Measurements from ENCODE around the gene KRTAP12-1. TPM values are rescaled to one million over a fixed set of nuclear protein-coding genes. Genes with fewer than 3 reads are reported as not detected.

Gene KRTAP12-1
- total RNA-seq, 1 donor from 2014 or later: not detected

DNA sequence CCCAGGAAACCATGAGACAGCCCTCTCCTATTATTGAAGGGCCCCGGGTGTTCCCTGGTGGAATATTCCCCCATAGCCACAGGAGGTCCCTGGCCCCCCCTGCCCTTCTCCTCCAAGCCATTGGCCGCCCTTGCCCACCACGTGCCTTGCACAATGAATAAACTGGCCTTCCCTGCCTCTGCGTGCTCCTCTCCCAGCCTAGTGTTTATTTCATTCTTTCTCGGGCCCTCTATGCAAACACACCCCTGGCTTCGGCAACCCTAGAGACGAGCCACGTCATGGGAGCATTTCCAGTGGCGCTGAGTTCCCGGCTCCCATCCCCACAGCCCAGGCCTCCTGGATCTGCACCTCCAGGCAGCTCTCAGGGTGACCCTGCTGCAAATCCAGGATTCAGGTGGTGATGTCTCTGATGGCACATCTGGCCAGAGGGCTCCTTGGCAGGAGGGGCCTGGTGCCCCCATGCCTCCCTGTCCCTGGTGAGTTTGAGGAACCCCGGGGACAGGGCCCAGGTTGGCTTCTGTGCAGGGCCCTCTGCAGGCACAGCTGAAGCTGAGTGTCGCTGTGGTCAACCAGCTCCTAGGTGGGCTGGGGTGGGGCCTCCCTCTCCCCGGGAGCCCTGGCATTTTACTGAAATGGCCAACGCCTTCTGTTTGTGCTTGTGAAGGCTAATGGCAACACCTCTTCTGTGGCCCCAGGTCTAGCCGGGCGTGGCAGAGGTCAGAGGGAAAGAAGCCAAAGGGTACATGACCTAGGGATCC, 21.2 kb upstream of the KRTAP12-1 start:
- peaks cover 98% of the 10 kb centered on the region for H3K27me3 ChIP-seq (ENCODE audit: low read depth)
- no peaks in the 10 kb centered on the region for H3K9me3 ChIP-seq (replicated peaks)
- H3K36me3 ChIP-seq: no peaks in the 10 kb centered on the region
- H3K4me1 ChIP-seq: peaks cover 14% of the 10 kb centered on the region
- H3K27ac ChIP-seq (replicated peaks): no peak overlapping the region
- H3K4me3 ChIP-seq: no peak overlapping the region
- DNase-seq: no peak
- TF ChIP-seq, protein P1, sequence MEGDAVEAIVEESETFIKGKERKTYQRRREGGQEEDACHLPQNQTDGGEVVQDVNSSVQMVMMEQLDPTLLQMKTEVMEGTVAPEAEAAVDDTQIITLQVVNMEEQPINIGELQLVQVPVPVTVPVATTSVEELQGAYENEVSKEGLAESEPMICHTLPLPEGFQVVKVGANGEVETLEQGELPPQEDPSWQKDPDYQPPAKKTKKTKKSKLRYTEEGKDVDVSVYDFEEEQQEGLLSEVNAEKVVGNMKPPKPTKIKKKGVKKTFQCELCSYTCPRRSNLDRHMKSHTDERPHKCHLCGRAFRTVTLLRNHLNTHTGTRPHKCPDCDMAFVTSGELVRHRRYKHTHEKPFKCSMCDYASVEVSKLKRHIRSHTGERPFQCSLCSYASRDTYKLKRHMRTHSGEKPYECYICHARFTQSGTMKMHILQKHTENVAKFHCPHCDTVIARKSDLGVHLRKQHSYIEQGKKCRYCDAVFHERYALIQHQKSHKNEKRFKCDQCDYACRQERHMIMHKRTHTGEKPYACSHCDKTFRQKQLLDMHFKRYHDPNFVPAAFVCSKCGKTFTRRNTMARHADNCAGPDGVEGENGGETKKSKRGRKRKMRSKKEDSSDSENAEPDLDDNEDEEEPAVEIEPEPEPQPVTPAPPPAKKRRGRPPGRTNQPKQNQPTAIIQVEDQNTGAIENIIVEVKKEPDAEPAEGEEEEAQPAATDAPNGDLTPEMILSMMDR (IDR thresholded peaks at IDR 0.05; ENCODE audit: borderline replicate concordance): no peak
- intact Hi-C loops (cut with micrococcal nuclease): no loop called here

DNA sequence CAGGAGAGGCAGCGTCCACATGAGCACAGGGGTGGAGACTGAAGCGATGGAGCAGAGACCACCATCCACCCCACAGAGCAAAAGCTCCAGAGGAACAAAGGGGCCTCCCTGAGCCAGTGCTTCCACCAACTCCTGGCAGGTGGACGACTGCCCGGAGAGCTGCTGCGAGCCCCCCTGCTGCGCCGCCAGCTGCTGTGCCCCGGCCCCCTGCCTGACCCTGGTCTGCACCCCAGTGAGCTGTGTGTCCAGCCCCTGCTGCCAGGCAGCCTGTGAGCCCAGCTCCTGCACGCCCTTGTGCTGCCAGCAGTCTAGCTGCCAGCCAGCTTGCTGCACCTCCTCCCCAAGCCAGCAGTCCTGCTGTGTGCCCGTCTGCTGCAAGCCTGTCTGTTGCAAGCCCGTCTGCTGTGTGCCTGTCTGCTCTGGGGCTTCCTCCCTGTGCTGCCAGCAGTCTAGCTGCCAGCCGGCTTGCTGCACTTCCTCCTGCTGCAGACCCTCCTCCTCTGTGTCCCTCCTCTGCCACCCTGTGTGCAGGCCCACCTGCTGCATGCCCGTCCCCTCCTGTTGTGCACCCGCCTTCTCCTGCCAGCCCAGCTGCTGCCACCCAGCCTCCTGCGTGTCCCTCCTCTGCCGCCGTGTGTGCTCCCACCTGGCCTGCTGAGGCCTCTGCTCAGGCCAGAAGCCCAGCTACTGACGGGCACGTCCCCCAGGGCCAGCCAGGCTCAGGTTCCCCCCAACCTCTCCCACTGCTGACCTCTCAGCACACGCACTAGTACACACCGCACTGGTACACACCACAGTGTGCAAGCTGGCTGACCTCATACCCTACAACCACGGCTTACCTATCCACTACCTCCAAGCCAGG, 20.4 kb upstream of the KRTAP12-1 start:
- Histone ChIP-seq H3K4me3 (no peak overlapping the region), H3K9me3 (replicated peaks) (no peaks in the 10 kb centered on the region), H3K4me1 (peaks cover 8% of the 10 kb centered on the region), H3K27ac (replicated peaks) (no peak overlapping the region), H3K36me3 (no peaks in the 10 kb centered on the region), H3K27me3 (ENCODE audit: low read depth) (peaks cover 98% of the 10 kb centered on the region)
- intact Hi-C loops (cut with micrococcal nuclease): no loop called here
- TF ChIP-seq, protein P1 (IDR thresholded peaks at IDR 0.05; ENCODE audit: borderline replicate concordance): no peak
- no peak for DNase-seq

DNA sequence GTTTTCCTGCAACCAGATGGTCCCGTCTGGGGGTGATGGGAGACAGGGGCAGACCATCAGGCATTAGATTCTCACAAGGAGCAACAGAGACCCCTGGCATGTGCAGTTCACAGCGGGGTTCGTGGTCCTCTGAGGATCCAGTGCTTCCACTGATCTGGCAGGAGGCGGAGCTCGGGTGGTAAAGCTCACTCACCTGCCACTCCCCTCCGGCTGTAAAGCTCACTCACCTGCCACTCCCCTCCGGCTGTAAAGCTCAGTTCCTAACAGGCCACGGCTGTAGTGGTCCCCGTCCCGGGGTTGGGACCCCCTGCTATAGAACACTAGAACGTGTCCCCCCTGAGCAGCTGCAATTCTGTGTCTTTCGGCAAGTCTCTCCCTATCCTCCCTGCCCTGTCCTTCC, 19.6 kb upstream of the KRTAP12-1 start:
- intact Hi-C loops (cut with micrococcal nuclease): no loop called here
- Histone ChIP-seq H3K27ac (replicated peaks) (no peak overlapping the region), H3K4me3 (no peak overlapping the region), H3K9me3 (replicated peaks) (no peaks in the 10 kb centered on the region), H3K36me3 (no peaks in the 10 kb centered on the region), H3K4me1 (peaks cover under 1% of the 10 kb centered on the region), H3K27me3 (ENCODE audit: low read depth) (peaks cover 95% of the 10 kb centered on the region)
- DNase-seq: no peak
- TF ChIP-seq, protein P1 (IDR thresholded peaks at IDR 0.05; ENCODE audit: borderline replicate concordance): no peak

DNA sequence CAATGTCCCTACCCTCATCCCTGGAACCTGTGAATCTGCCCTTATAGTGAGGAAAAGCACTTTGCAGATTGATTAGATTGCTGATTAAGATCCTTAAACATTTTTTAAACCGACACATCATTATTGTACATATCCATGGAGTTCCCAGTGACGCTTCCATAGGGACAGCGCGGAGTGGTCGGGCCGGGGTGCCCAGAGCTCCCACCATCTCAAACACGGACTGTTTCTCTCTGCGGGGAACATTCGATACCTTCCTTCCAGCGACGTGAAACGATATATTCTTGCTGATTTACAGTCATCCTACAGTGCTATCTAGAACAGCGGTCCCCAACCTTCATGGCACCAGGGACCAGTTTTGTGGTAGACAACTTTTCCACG, 19.0 kb upstream of the KRTAP12-1 start:
- no peak overlapping the region for H3K4me3 ChIP-seq
- H3K36me3 ChIP-seq: no peaks in the 10 kb centered on the region
- peaks cover 95% of the 10 kb centered on the region for H3K27me3 ChIP-seq (ENCODE audit: low read depth)
- DNase-seq: no peak
- intact Hi-C loops (cut with micrococcal nuclease): no loop called here
- no peaks in the 10 kb centered on the region for H3K4me1 ChIP-seq
- H3K9me3 ChIP-seq (replicated peaks): no peaks in the 10 kb centered on the region
- TF ChIP-seq, protein P1 (IDR thresholded peaks at IDR 0.05; ENCODE audit: borderline replicate concordance): no peak
- no peak overlapping the region for H3K27ac ChIP-seq (replicated peaks)

DNA sequence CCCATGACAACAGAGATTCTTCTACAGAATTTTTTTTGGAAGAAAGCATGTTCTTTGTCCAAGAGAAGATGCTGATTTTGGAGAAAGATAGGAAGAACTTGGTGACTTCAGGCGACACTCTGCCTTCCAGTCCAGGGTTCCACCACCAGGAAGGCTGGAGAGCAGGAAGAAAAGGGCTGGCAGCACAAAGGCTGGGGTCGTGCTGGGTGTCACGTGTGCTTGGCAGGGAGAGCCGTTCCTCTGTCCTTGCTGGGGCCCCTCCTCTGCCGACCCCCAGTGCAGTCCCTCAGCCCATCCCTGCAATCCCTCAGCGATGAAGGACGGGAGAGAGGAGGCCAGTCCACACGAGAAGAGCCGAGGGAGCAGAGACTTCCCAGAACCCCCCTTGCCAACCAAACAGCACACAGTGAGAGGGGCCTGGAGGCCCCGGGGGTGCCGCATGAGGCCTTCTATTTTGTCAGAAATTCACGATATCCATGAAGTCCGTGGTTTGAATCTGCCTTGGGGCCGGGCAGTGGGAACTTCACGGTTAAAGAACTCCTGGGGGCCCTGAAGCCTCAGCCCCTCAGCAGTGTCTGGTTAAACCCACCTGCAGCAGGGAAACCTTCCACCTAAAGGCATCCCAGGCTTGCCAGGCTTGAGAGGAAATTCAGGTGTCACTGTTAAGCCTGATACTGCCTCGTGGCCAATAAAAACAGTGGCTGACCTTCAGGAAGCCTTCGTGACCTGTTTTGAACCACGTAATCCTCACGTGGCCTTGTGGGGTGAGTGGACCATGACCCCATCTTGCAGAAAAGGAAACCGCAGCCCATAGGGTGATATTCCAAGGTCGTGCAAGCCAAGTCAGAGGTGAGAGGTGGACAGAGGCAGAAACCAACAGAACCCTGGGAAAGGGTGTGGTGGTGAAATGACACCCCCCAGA, 18.4 kb upstream of the KRTAP12-1 start:
- intact Hi-C loops (cut with micrococcal nuclease): no loop called here
- Histone ChIP-seq H3K27ac (replicated peaks) (no peak overlapping the region), H3K36me3 (no peaks in the 10 kb centered on the region), H3K9me3 (replicated peaks) (no peaks in the 10 kb centered on the region), H3K4me1 (no peaks in the 10 kb centered on the region), H3K27me3 (ENCODE audit: low read depth) (peaks cover 91% of the 10 kb centered on the region), H3K4me3 (no peak overlapping the region)
- TF ChIP-seq, protein P1 (IDR thresholded peaks at IDR 0.05; ENCODE audit: borderline replicate concordance): no peak
- no peak for DNase-seq

All from left ventricle myocardium inferior (tissue), 1 donor.